Superior temporal gyrus (tissue), 1 donor: ENCODE data around the gene TSPO2.
A peak's percentile ranks its signal among the peaks of the same experiment; 100 is the strongest.
"Not testable (repeated sequence)": the region's sequence is repeated elsewhere in the genome, so short reads cannot be mapped to it uniquely, and the experiment has no call there.

ENCODE experiments used
- DNase-seq: peaks from one replicate; pipeline ENCODE4 v3.0.0-alpha.2; 2016; ENCODE audit errors: extremely low spot score

The TSPO2 gene, protein sequence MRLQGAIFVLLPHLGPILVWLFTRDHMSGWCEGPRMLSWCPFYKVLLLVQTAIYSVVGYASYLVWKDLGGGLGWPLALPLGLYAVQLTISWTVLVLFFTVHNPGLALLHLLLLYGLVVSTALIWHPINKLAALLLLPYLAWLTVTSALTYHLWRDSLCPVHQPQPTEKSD

DNA sequence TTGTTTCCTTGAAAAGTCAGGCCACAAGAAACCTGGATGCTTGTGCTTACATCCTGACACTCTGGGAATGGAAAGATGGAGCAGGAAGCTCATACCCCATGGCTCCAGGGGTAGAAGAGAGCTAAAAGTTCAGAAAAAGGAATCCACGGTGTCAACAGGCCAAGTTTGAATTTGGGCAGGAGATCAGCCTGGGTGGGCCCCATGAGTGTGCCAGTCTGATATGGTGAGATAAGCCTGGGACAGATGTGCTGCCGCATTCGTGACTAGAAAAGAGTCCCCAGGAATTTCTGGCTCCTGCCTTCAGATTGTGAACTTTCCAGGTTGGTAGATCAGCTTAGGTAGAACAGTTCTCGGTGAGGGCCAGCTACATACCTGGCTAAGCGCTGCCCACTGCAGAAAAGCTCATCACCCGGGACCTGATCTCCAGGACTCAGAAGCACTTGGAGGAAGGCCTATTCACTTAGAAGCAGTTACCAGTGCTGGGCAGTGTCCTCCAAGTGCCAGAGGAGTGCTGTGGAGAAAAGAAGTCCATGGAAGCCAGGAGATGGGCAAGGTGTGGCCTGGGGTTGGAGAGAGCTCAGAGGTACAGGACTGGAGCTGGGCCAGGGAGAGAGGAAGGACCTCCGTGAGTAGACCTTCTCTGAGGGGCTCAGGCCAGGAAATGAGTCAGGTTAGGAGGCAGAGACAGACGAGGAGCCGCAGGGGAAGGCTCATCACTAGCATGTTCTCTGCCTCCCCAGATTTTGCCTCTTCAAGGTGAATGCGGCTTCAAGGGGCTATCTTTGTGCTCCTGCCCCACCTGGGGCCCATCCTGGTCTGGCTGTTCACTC is at the start of gene TSPO2:
Gene TSPO2, plus strand, starts transcription at position 242 of the 830 bp plus-strand sequence. Its CDS starts 519 bp downstream, at position 761.
- no peak for DNase-seq

- no peak for DNase-seq
Observed at GRCh38 chr6:40992746-40993145, 49.5 kb upstream of the TSPO2 start.

- DNase-seq, result no peak
Observed at GRCh38 chr6:40996591-40997233, 45.6 kb upstream of the TSPO2 start.

GRCh38 chr6:40997234-40997957 is 44.9 kb upstream of the TSPO2 start:
- DNase-seq, result peak; percentile 57

GRCh38 chr6:40998661-40999060 is 43.6 kb upstream of the TSPO2 start:
- DNase-seq, result no peak

DNA sequence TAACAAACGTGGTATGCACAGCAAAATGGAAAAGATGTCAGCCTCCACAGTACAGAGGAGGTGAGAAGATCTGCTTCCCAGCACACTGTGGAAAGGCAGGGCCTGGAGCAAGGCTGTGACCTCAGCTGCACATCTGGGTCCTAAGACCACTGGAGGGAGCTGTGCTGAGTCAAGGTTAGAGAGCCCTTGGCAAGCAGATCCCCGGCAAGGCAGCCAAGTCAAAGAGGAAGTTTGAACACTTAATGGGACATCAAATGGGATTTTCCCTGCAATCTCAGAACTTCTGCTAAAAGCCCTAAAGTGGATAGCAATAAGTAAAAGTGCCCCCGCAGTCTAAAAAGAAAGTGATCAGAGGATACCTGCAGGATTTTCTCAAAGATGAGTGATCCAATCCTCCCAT is 42.7 kb upstream of the TSPO2 start:
- DNase-seq, result no peak

- DNase-seq, result no peak
Observed at GRCh38 chr6:41000248-41000647, 42.0 kb upstream of the TSPO2 start.

DNA sequence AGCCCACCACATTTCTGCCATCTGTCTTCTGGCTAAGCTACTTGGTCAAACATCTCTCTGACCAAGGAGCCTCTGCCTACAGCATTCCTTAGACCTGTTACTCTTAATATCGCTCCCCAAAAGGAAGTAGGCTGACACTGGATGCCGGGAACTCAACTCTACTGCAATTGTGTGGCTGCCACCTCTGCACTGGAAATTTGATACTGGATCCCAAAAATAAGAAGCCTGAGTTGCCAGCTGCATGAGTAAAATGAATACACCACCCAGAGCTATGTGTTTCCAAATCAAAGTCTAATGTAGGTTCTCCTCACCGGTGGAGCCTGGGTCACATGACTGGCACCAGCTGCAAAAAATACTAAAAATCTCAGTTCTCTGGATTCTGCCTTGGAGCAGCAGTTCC is 40.1 kb upstream of the TSPO2 start:
- DNase-seq, result no peak

DNA sequence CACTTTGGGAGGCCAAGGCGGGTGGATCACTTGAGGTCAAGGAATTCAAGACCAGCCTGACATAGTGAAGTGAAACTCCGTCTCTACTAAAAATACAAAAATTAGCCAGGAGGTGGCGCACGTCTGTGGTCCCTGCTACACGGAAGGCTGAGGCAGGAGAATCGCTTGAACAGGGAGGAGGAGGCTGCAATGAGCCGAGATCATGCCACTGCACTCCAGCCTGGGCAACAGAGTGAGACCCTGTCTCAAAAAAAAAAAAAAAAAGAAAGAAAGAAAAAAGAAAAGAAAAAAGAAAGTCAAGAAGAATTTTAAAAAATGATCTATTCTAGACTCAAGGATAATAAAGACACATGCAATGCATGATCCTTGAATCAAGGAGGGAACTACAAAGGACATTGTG is 36.0 kb upstream of the TSPO2 start:
- peak; percentile 34 for DNase-seq

GRCh38 chr6:41006980-41007379 is 35.3 kb upstream of the TSPO2 start:
- DNase-seq, result not testable (repeated sequence)

GRCh38 chr6:41008011-41008410 is 34.3 kb upstream of the TSPO2 start:
- DNase-seq, result no peak

GRCh38 chr6:41009669-41010068 is 32.6 kb upstream of the TSPO2 start:
- no peak for DNase-seq

DNA sequence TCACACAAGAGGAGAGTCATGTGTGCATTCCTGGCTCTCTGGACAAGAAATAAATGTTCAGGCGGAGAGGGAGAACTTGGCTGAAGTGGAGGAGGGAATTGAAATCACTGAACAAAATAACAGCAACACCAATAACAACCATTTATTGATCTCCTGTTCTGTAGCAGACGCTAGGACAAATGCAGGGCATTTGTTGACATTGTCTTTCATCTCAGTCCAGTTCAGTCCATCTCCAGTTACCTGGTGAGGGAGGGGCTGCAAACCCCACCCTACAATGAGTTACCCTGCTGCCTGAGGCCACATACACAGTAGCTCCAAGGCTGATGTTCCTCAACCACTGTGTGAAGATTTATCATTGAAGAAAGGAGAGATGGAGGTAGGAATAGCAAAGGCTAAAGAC is 30.6 kb upstream of the TSPO2 start:
- DNase-seq, result no peak

DNA sequence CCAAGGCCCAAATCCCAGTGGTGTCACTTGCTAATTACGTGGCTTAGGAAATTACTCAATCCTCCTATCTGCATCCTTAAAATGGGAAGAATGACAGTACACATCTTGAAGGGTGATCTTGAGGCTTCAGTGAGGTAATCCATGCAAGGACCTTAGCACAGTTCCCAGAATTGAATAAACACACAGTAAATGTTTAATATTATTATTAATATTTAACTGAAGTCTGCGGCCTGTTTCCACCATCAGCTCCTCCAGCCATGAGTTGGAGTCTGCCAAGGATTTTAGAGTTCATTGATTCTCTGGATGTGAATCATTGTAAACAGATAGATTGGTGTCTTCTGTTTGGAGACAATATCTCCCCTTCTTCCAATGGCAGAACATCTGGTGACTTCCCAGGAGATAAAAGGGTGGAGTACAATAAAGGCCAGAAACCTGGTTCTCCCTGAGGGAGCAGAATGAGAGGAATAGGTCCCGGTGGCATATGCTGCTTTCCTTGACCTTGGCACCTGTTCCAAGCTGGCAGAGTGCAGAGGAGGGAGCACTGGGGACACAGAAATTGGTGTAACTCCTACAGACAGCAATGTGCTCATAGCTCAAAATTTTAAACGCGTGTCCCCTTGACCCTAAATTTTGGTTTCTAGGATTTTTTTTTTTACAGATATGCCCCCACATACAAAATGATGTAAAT is 28.7 kb upstream of the TSPO2 start:
- DNase-seq, result no peak

DNA sequence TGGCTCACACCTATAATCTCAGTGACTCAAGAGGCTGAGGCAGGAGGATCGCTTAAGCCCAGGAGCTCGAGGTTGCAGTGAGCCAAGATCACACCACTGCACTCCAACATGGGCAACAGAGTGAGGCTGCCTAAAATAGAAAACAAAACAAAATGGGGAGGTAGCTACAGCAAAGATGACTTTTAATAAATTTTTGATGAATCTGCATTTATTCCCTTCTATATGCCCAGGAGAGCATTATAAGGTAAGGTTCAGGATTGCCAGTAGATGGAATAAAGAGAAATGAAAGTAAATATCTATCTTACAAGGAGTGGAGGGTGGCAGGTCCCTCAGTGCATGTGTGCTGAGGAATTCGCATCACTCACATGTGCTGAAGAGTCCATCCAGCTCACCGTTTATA is 27.5 kb upstream of the TSPO2 start:
- no peak for DNase-seq

GRCh38 chr6:41015860-41016259 is 26.4 kb upstream of the TSPO2 start:
- DNase-seq, result not testable (repeated sequence)

GRCh38 chr6:41017663-41018062 is 24.6 kb upstream of the TSPO2 start:
- DNase-seq, result no peak

- DNase-seq, result no peak
Observed at GRCh38 chr6:41021832-41022231, 20.4 kb upstream of the TSPO2 start.

DNA sequence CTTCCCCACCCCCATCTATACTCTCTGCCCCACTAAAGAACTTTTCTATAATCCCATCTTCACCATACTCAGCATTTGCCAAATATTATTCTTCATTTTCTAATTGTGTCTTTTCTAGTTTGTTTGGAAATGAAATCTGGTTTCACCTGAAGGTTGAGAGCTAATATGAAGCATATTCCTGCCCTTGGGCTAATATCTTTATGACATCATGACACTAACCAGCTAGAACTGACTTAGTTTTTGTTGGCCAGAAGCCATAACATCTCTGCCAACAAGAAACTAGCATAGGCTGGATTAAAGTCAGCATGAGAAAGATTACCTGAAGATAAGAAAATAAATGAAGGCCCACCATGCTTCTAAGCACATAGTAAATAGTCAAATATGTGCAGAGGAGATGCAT is 20.0 kb upstream of the TSPO2 start:
- DNase-seq, result no peak

GRCh38 chr6:41023114-41023513 is 19.2 kb upstream of the TSPO2 start:
- DNase-seq, result no peak

DNA sequence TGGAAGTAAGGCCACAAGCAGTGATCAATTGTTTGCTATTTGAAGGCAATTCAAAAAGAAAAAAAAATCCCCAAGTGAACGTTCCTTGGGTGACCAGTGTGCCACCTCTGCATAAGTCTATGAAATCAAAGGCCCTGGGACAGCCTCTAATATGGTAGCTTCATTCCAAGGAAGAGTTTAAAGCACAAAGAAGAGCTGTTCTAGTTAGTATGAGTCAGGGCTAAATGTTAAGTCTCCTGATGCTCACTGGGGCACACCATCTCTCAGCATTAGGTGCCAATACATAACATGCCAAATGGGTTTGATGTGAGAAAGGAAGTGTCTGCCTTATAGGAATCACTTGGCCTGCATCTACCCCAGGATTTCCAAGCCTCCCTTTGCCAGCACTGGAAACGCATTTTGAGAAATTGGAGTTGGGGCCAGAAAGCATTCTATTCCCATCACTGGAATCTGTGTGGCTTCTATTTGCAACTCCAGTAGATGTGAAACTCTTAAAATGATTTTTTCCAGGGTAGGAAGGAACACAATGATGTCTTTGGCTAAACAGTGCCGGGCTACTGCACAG is 16.2 kb upstream of the TSPO2 start:
- no peak for DNase-seq
